Measurements from ENCODE around the gene MRPL20. TPM values are rescaled to one million over a fixed set of nuclear protein-coding genes. Genes with fewer than 3 reads are reported as not detected.
"Not testable (repeated sequence)": the region's sequence is repeated elsewhere in the genome, so short reads cannot be mapped to it uniquely, and the experiment has no call there.

The MRPL20 gene
- total RNA-seq, 1 donor from 2014 or later, result 155 TPM

GRCh38 chr1:1428967-1429366, 21.9 kb upstream of the MRPL20 start:
- DNase-seq, result peak; percentile 5
- intact Hi-C loops (cut with micrococcal nuclease); ATAC-seq: not testable (repeated sequence)

GRCh38 chr1:1428174-1428573, 21.1 kb upstream of the MRPL20 start:
- no peak for ATAC-seq
- intact Hi-C loops (cut with micrococcal nuclease), result no loop called here
- DNase-seq, result no peak

GRCh38 chr1:1427820-1428148, 20.7 kb upstream of the MRPL20 start:
- no peak for ATAC-seq
- no peak for DNase-seq
- intact Hi-C loops (cut with micrococcal nuclease), result no loop called here

- no peak for DNase-seq
- intact Hi-C loops (cut with micrococcal nuclease), result no loop called here
- no peak for ATAC-seq
Observed at GRCh38 chr1:1427106-1427819, 20.2 kb upstream of the MRPL20 start.

GRCh38 chr1:1426496-1427105, 19.5 kb upstream of the MRPL20 start:
- DNase-seq, result no peak
- ATAC-seq, result no peak
- intact Hi-C loops (cut with micrococcal nuclease), result no loop called here

GRCh38 chr1:1425753-1426495, 18.8 kb upstream of the MRPL20 start:
- intact Hi-C loops (cut with micrococcal nuclease), result no loop called here
- ATAC-seq (no peak), DNase-seq (no peak)

GRCh38 chr1:1425426-1425752, 18.3 kb upstream of the MRPL20 start:
- intact Hi-C loops (cut with micrococcal nuclease), result no loop called here
- ATAC-seq (no peak), DNase-seq (no peak)

GRCh38 chr1:1424707-1425106, 17.6 kb upstream of the MRPL20 start:
- intact Hi-C loops (cut with micrococcal nuclease), result no loop called here
- ATAC-seq, result no peak
- no peak for DNase-seq

GRCh38 chr1:1423245-1423597, 16.1 kb upstream of the MRPL20 start:
- intact Hi-C loops (cut with micrococcal nuclease), result no loop called here

GRCh38 chr1:1422465-1423244, 15.6 kb upstream of the MRPL20 start:
- intact Hi-C loops (cut with micrococcal nuclease), result no loop called here
- ATAC-seq (no peak), DNase-seq (peak; percentile 25)

More at GRCh38 chr1:1423245-1423597, 16.1 kb upstream of the MRPL20 start:
- DNase-seq (no peak), ATAC-seq (no peak)

- ATAC-seq (no peak), DNase-seq (no peak)
- intact Hi-C loops (cut with micrococcal nuclease), result no loop called here
Observed at GRCh38 chr1:1421907-1422464, 14.9 kb upstream of the MRPL20 start.

- no peak for DNase-seq
- intact Hi-C loops (cut with micrococcal nuclease), result no loop called here
- ATAC-seq, result no peak
Observed at GRCh38 chr1:1421147-1421906, 14.2 kb upstream of the MRPL20 start, which contains the start of gene ANKRD65. Gene ANKRD65 (minus strand): TSS chr1:1421276. CDS start chr1:1421005, 271 bp downstream.

GRCh38 chr1:1420654-1421141, 13.6 kb upstream of the MRPL20 start:
- no peak for ATAC-seq
- peak; percentile 21 for DNase-seq
- intact Hi-C loops (cut with micrococcal nuclease), result no loop called here

- peak; percentile 77 for ATAC-seq
- intact Hi-C loops (cut with micrococcal nuclease), result no loop called here
- peak; percentile 65 for DNase-seq
Observed at GRCh38 chr1:1419813-1420653, 12.9 kb upstream of the MRPL20 start.

- DNase-seq (peak; percentile 26), ATAC-seq (peak; percentile 15)
- intact Hi-C loops (cut with micrococcal nuclease), result no loop called here
Observed at GRCh38 chr1:1419363-1419812, 12.3 kb upstream of the MRPL20 start.

GRCh38 chr1:1418464-1419362, 11.6 kb upstream of the MRPL20 start:
- DNase-seq, result peak; percentile 2
- no peak for ATAC-seq
- intact Hi-C loops (cut with micrococcal nuclease), result no loop called here
